Activated CD4-positive, alpha-beta memory T cell treated with anti-CD3 and anti-CD28 coated beads for 36 hours (primary cell): ENCODE results near the gene LPP. TPM values are rescaled to one million over a fixed set of nuclear protein-coding genes. Genes with fewer than 3 reads are reported as not detected.
A peak's percentile ranks its signal among the peaks of the same experiment; 100 is the strongest.

Experiments used
- CTCF ChIA-PET: fragments of 350-600 bp; sonication (Branson Sonifier 250); formaldehyde crosslinking; loops from one replicate; lab custom pipeline; 2021; ENCODE audit warnings: antibody characterized with exemption, inconsistent platforms; lab: Charles Lee
- POLR2A ChIA-PET: fragments of 350-600 bp; sonication (Branson Sonifier 250); formaldehyde crosslinking; loops from one replicate; lab custom pipeline; 2021; ENCODE audit warnings: antibody characterized with exemption; lab: Charles Lee
- DNase-seq: peaks from one replicate; pipeline ENCODE4 v3.0.0-alpha.2; 2020
- H3K27ac Mint-ChIP-seq: one replicate; pipeline ENCODE4 v1.8.0; 2021; ENCODE audit warnings: mixed read lengths
- H3K27me3 Mint-ChIP-seq: one replicate; pipeline ENCODE4 v1.8.0; 2021; ENCODE audit warnings: mixed read lengths
- H3K36me3 Mint-ChIP-seq: one replicate; pipeline ENCODE4 v1.8.0; 2021; ENCODE audit warnings: mixed read lengths
- H3K4me1 Mint-ChIP-seq: one replicate; pipeline ENCODE4 v1.8.0; 2021; ENCODE audit warnings: low read depth, mixed read lengths
- H3K4me3 Mint-ChIP-seq: one replicate; pipeline ENCODE4 v1.8.0; 2021; ENCODE audit warnings: mild to moderate bottlenecking, mixed read lengths
- H3K9me3 Mint-ChIP-seq: one replicate; pipeline ENCODE4 v1.8.0; 2021; ENCODE audit warnings: mixed read lengths
- intact Hi-C: fragments of 100-400 bp; cut with micrococcal nuclease; formaldehyde crosslinking; loops from one replicate; pipeline ENCODE4 v1.15.1; 2023
- total RNA-seq, 2 experiments: library from RNA; stranded (reverse); gene quantifications; one replicate each; pipeline ENCODE4 v1.2.3, GENCODE V29; 2021

LPP gene
- total RNA-seq, 2 experiments from 2014 or later: 41.0 to 43.6 TPM

DNA sequence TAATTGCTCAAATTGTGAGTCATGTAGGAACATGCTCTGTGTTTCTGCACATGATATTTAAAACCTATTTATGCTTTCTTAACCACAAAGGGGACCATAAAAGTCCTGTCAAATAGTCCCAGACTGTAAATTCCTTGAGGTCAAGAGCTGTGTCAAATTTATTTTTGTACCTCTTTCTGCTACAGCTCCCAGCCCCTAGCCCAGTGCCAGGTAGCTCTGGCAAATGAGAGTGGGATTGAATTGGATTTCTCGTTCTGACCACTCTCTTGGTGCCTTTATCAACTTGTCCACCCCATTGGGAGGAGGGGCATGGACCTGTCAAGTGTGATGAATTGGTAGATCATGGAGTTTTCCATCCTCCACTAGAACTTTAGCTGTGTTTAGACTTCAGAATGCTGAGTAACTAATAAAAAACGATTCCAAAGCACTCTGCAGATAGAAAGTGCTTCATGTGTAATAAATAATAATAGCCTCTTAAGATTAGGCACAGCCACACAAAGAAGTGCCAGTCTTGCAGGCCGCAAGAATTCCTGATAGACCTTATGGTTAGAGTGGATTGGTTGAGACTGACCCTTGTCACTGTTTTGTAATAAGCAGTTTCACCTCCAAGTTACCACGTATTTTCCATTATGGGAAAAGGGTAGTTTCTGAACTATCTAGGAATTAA, 120.4 kb downstream of the LPP start:
- DNase-seq: no peak
- no peak overlapping the region for H3K4me3 Mint-ChIP-seq
- no peaks in the 10 kb centered on the region for H3K9me3 Mint-ChIP-seq
- H3K27ac Mint-ChIP-seq: no peak overlapping the region
- POLR2A ChIA-PET: no interaction called here
- intact Hi-C loops: no loop called here
- CTCF ChIA-PET: interaction anchor here (1.2 to 1.4 kb wide), 2 partner anchors 8 to 534 kb away, joined by 3 to 4 read pairs; no protein-coding TSS in a partner anchor
- H3K4me1 Mint-ChIP-seq: peaks cover 35% of the 10 kb centered on the region
- no peaks in the 10 kb centered on the region for H3K27me3 Mint-ChIP-seq
- H3K36me3 Mint-ChIP-seq: peaks cover 1% of the 10 kb centered on the region

GRCh38 chr3:188276375-188276774, 122.4 kb downstream of the LPP start:
- Mint-ChIP-seq H3K4me1 (peaks cover 28% of the 10 kb centered on the region), H3K36me3 (peaks cover 1% of the 10 kb centered on the region), H3K27ac (no peak overlapping the region), H3K4me3 (no peak overlapping the region), H3K27me3 (no peaks in the 10 kb centered on the region), H3K9me3 (no peaks in the 10 kb centered on the region)
- intact Hi-C loops: no loop called here
- no peak for DNase-seq
- ChIA-PET POLR2A (no interaction called here), CTCF (no interaction called here)

GRCh38 chr3:188278717-188279324, 124.9 kb downstream of the LPP start:
- ChIA-PET CTCF (interaction anchor here (0.6 to 3.0 kb wide), 2 partner anchors 84 to 538 kb away, joined by 3 to 16 read pairs; no protein-coding TSS in a partner anchor), POLR2A (interaction anchor here (0.6 kb wide), 1 partner anchor 65 kb away, joined by 3 read pairs; no protein-coding TSS in a partner anchor)
- H3K9me3 Mint-ChIP-seq: no peaks in the 10 kb centered on the region
- intact Hi-C loops: no loop called here
- no peaks in the 10 kb centered on the region for H3K36me3 Mint-ChIP-seq
- no peak for DNase-seq
- H3K4me1 Mint-ChIP-seq: peaks cover 23% of the 10 kb centered on the region
- H3K27ac Mint-ChIP-seq: no peak overlapping the region
- H3K4me3 Mint-ChIP-seq: no peak overlapping the region
- H3K27me3 Mint-ChIP-seq: no peaks in the 10 kb centered on the region

GRCh38 chr3:188279502-188280335, 125.8 kb downstream of the LPP start:
- intact Hi-C loops: loop anchor here (5.0 to 10.0 kb wide), 2 partner anchors 122 to 215 kb away; no protein-coding TSS in a partner anchor
- Mint-ChIP-seq H3K36me3 (no peaks in the 10 kb centered on the region), H3K4me3 (no peak overlapping the region), H3K4me1 (peaks cover 32% of the 10 kb centered on the region), H3K9me3 (no peaks in the 10 kb centered on the region), H3K27me3 (no peaks in the 10 kb centered on the region), H3K27ac (no peak overlapping the region)
- ChIA-PET CTCF (interaction anchor here (0.6 to 3.0 kb wide), 5 partner anchors 388 to 539 kb away, joined by 3 to 16 read pairs (median 3); no protein-coding TSS in a partner anchor), POLR2A (no interaction called here)
- no peak for DNase-seq

DNA sequence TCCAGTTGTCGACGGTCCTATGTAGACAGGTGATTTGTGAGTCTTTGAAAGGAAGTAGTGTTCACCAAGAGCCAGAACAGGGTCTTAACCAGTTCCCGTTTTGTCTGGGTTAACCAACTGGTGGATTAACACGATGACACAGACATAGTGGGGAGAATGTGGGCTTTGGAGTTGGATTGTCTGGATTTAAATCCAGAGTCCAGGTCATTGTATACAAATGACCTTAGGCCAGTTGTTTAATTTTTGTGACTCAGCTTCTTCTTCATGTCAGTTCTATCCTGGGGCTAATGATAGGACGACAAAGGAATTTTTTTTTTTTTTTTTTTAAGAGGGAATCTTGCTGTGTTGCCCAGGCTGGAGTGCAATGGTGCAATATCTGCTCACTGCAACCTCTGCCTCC, 126.7 kb downstream of the LPP start:
- H3K27ac Mint-ChIP-seq: no peak overlapping the region
- ChIA-PET POLR2A (interaction anchor here (0.6 to 0.7 kb wide), 3 partner anchors 8 to 549 kb away, joined by 3 to 6 read pairs (median 4); no protein-coding TSS in a partner anchor), CTCF (interaction anchor here (0.7 to 3.0 kb wide), 4 partner anchors 238 to 542 kb away, joined by 3 to 16 read pairs (median 4); no protein-coding TSS in a partner anchor)
- no peak for DNase-seq
- peaks cover 41% of the 10 kb centered on the region for H3K4me1 Mint-ChIP-seq
- H3K36me3 Mint-ChIP-seq: no peaks in the 10 kb centered on the region
- H3K4me3 Mint-ChIP-seq: no peak overlapping the region
- no peaks in the 10 kb centered on the region for H3K9me3 Mint-ChIP-seq
- no peaks in the 10 kb centered on the region for H3K27me3 Mint-ChIP-seq
- intact Hi-C loops: loop anchor here (5.0 to 10.0 kb wide), 2 partner anchors 123 to 216 kb away; no protein-coding TSS in a partner anchor

GRCh38 chr3:188282871-188283270, 128.9 kb downstream of the LPP start:
- Mint-ChIP-seq H3K4me1 (peaks cover 54% of the 10 kb centered on the region), H3K36me3 (peaks cover 6% of the 10 kb centered on the region), H3K27me3 (no peaks in the 10 kb centered on the region), H3K4me3 (no peak overlapping the region), H3K27ac (peak overlapping the region; percentile 52), H3K9me3 (no peaks in the 10 kb centered on the region)
- no peak for DNase-seq
- ChIA-PET POLR2A (interaction anchor here (1.1 to 3.4 kb wide), 4 partner anchors 12 to 543 kb away, joined by 3 to 32 read pairs (median 4); no protein-coding TSS in a partner anchor), CTCF (interaction anchor here (0.6 to 4.7 kb wide), 5 partner anchors 9 to 672 kb away, joined by 3 to 57 read pairs (median 3); no protein-coding TSS in a partner anchor)
- intact Hi-C loops: loop anchor here (5.0 to 10.0 kb wide), 2 partner anchors 126 to 218 kb away; no protein-coding TSS in a partner anchor

GRCh38 chr3:188283347-188283746, 129.4 kb downstream of the LPP start:
- no peak for DNase-seq
- H3K36me3 Mint-ChIP-seq: peaks cover 6% of the 10 kb centered on the region
- CTCF ChIA-PET: interaction anchor here (0.6 to 4.7 kb wide), 7 partner anchors 9 to 670 kb away, joined by 3 to 57 read pairs (median 5); no protein-coding TSS in a partner anchor
- no peak overlapping the region for H3K4me3 Mint-ChIP-seq
- POLR2A ChIA-PET: interaction anchor here (1.4 to 3.4 kb wide), 6 partner anchors 11 to 543 kb away, joined by 4 to 32 read pairs (median 16); partner anchors contain the start of gene BCL6
- intact Hi-C loops: loop anchor here (5.0 to 10.0 kb wide), 2 partner anchors 126 to 219 kb away; no protein-coding TSS in a partner anchor
- peak overlapping the region; percentile 52 for H3K27ac Mint-ChIP-seq
- peaks cover 54% of the 10 kb centered on the region for H3K4me1 Mint-ChIP-seq
- H3K9me3 Mint-ChIP-seq: no peaks in the 10 kb centered on the region
- no peaks in the 10 kb centered on the region for H3K27me3 Mint-ChIP-seq

GRCh38 chr3:188284455-188285212, 130.7 kb downstream of the LPP start:
- Mint-ChIP-seq H3K4me1 (peaks cover 51% of the 10 kb centered on the region), H3K27ac (peak overlapping the region; percentile 76)

GRCh38 chr3:188286087-188286513, 132.1 kb downstream of the LPP start:
- CTCF ChIA-PET: interaction anchor here (1.4 to 4.7 kb wide), 3 partner anchors 540 to 669 kb away, joined by 7 to 57 read pairs (median 7); partner anchors contain the start of gene BCL6
- Mint-ChIP-seq H3K27me3 (no peaks in the 10 kb centered on the region), H3K36me3 (peaks cover 16% of the 10 kb centered on the region), H3K4me1 (peaks cover 51% of the 10 kb centered on the region), H3K4me3 (no peak overlapping the region), H3K27ac (peak overlapping the region; percentile 34), H3K9me3 (no peaks in the 10 kb centered on the region)
- POLR2A ChIA-PET: interaction anchor here (0.7 to 3.4 kb wide), 6 partner anchors 9 to 548 kb away, joined by 3 to 32 read pairs (median 6); no protein-coding TSS in a partner anchor
- intact Hi-C loops: loop anchor here (10.0 kb wide), 1 partner anchor 221 kb away; no protein-coding TSS in a partner anchor
- DNase-seq: peak; percentile 42

More at GRCh38 chr3:188284455-188285212, 130.7 kb downstream of the LPP start:
- ChIA-PET CTCF (interaction anchor here (0.7 to 4.7 kb wide), 15 partner anchors 8 to 671 kb away, joined by 3 to 57 read pairs (median 4); partner anchors contain the start of gene BCL6), POLR2A (interaction anchor here (0.5 to 3.4 kb wide), 21 partner anchors 8 to 546 kb away, joined by 3 to 32 read pairs (median 5); partner anchors contain the start of gene BCL6)
- DNase-seq: peak; percentile 82
- peaks cover 6% of the 10 kb centered on the region for H3K36me3 Mint-ChIP-seq
- H3K27me3 Mint-ChIP-seq: no peaks in the 10 kb centered on the region
- intact Hi-C loops: loop anchor here (1.0 to 10.0 kb wide), 17 partner anchors 10 to 542 kb away; no protein-coding TSS in a partner anchor
- no peaks in the 10 kb centered on the region for H3K9me3 Mint-ChIP-seq
- no peak overlapping the region for H3K4me3 Mint-ChIP-seq

DNA sequence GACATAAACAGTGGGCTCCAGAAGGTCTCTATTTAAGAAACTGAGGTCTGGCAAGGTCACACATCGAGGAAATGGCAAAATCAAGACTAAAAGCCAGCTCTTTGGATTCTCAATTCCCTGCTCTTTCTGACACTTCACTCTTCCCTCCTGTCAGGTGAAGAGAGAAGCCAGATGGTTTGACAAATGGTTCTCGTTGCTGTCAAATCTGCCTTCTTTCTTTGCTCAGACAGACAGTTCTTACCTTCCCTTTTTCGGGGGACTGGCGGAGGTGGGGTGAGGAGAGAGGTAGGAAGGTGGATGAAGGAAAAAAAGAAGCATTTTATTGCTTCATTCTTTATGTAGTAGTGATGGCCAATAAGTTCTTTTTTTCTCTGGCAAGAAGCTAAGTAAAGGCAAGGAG, 133.4 kb downstream of the LPP start:
- Mint-ChIP-seq H3K36me3 (peaks cover 18% of the 10 kb centered on the region), H3K9me3 (no peaks in the 10 kb centered on the region), H3K27ac (no peak overlapping the region), H3K4me3 (no peak overlapping the region), H3K4me1 (peaks cover 53% of the 10 kb centered on the region), H3K27me3 (no peaks in the 10 kb centered on the region)
- CTCF ChIA-PET: no interaction called here
- intact Hi-C loops: loop anchor here (10.0 kb wide), 1 partner anchor 223 kb away; no protein-coding TSS in a partner anchor
- POLR2A ChIA-PET: no interaction called here
- DNase-seq: no peak
